HepG2 (cell line): ENCODE measurements around the gene CCDC126. TPM values are rescaled to one million over a fixed set of nuclear protein-coding genes. Genes with fewer than 3 reads are reported as not detected.
A peak's percentile ranks its signal among the peaks of the same experiment; 100 is the strongest.

Experiments used
- ARNT2 ChIP-seq: sonication (generic); formaldehyde crosslinking; IDR thresholded peaks from 2 replicates; pipeline ENCODE4 v1.8.0; 2022; ENCODE audit warnings: mild to moderate bottlenecking, low read depth, missing genetic modification reagents, moderate library complexity
- CERS6 ChIP-seq: sonication (generic); formaldehyde crosslinking; IDR thresholded peaks from 2 replicates; pipeline ENCODE4 v1.5.0; 2020; ENCODE audit warnings: missing genetic modification reagents
- HNRNPK ChIP-seq: fragments of 200-400 bp; formaldehyde crosslinking; IDR thresholded peaks from 2 replicates; pipeline ENCODE4 v1.6.1; 2018; ENCODE audit warnings: low read length, low read depth, moderate library complexity, mild to moderate bottlenecking; ENCODE audit not compliant: poor library complexity, severe bottlenecking
- KDM5A ChIP-seq: fragments of 200-600 bp; sonication (generic); IDR thresholded peaks from 2 replicates; pipeline ENCODE4 v1.7.0; 2018; ENCODE audit warnings: antibody characterized with exemption, mild to moderate bottlenecking, low read length, borderline replicate concordance
- PHF5A ChIP-seq: IDR thresholded peaks from one replicate; pipeline ENCODE4 v1.6.1; 2018; ENCODE audit warnings: low read depth, missing genetic modification reagents; ENCODE audit not compliant: unreplicated experiment
- THRA ChIP-seq: sonication (generic); formaldehyde crosslinking; IDR thresholded peaks from 2 replicates; pipeline ENCODE4 v1.4.0; 2020; ENCODE audit warnings: missing genetic modification reagents, borderline replicate concordance
- ZBTB33 ChIP-seq: sonication (generic); formaldehyde crosslinking; IDR thresholded peaks from 2 replicates; pipeline ENCODE4 v1.4.0; 2020; ENCODE audit warnings: missing genetic modification reagents
- ZEB1 ChIP-seq: IDR thresholded peaks from 2 replicates; pipeline ENCODE4 v1.6.1; 2012; ENCODE audit warnings: mild to moderate bottlenecking, low read depth, inconsistent platforms; ENCODE audit not compliant: insufficient replicate concordance
- ZNF180 ChIP-seq: sonication (generic); formaldehyde crosslinking; IDR thresholded peaks from 2 replicates; pipeline ENCODE4 v1.4.0; 2020; ENCODE audit warnings: low read depth, missing genetic modification reagents, borderline replicate concordance
- ZNF251 ChIP-seq: sonication (generic); formaldehyde crosslinking; IDR thresholded peaks from 2 replicates; pipeline ENCODE4 v1.9.0; 2021; ENCODE audit warnings: mild to moderate bottlenecking, missing genetic modification reagents
- ZNF33B ChIP-seq: sonication (generic); formaldehyde crosslinking; IDR thresholded peaks from 2 replicates; pipeline ENCODE4 v1.5.1; 2020; ENCODE audit warnings: mild to moderate bottlenecking, missing genetic modification reagents
- ZNF703 ChIP-seq: sonication (generic); formaldehyde crosslinking; IDR thresholded peaks from 2 replicates; pipeline ENCODE4 v1.5.1; 2020; ENCODE audit warnings: missing genetic modification reagents, mild to moderate bottlenecking, moderate library complexity, borderline replicate concordance
- ZNF704 ChIP-seq: sonication (generic); formaldehyde crosslinking; IDR thresholded peaks from 2 replicates; pipeline ENCODE4 v1.8.1; 2023; ENCODE audit warnings: mild to moderate bottlenecking, inconsistent platforms, moderate library complexity, missing genetic modification reagents, borderline replicate concordance
- ZNF75D ChIP-seq: sonication (generic); formaldehyde crosslinking; IDR thresholded peaks from 2 replicates; pipeline ENCODE4 v1.8.1; 2023; ENCODE audit warnings: missing genetic modification reagents, mild to moderate bottlenecking, borderline replicate concordance
- polyA plus RNA-seq, 8 experiments: library from polyadenylated mRNA; depleted of rRNA in 3 of 8; stranded (reverse) in 7 of 8; unstranded in 1 of 8; fragments of >200 nt; fragmentation: Illumina TruSeq in 4 of 8; extraction: Trizol in 4 of 8; gene quantifications; 2 replicates each; pipeline versions ENCODE4 v1.2.1 to v1.2.3, GENCODE V29; 2011 to 2016; ENCODE audit warnings: low read depth in 4 of 8, missing spikeins in 1 of 8, mixed read lengths in 1 of 8; ENCODE audit not compliant: insufficient read depth in 1 of 8
- total RNA-seq, 5 experiments: library from RNA; depleted of rRNA; stranded (reverse); fragments of >200 nt; fragmentation: Illumina TruSeq; extraction: Trizol; gene quantifications; 2 replicates each; pipeline ENCODE4 v1.2.3, GENCODE V29; 2016; ENCODE audit warnings: low read depth in 1 of 5
- TF ChIP-seq, protein P1 (sequence below): sonication (generic); formaldehyde crosslinking; IDR thresholded peaks from 2 replicates; pipeline ENCODE4 v1.5.1; 2020; ENCODE audit warnings: mild to moderate bottlenecking, moderate library complexity, missing genetic modification reagents
- TF ChIP-seq, protein P2 (sequence below): sonication (generic); formaldehyde crosslinking; IDR thresholded peaks from 2 replicates; pipeline ENCODE4 v1.5.1; 2020; ENCODE audit warnings: mild to moderate bottlenecking, missing genetic modification reagents

The CCDC126 gene
- total and polyA plus RNA-seq, 2 of the 13 experiments (the other 11 are each of a cell fraction or from before 2014, with no cell fraction given), result 3.5 to 9.3 TPM

DNA sequence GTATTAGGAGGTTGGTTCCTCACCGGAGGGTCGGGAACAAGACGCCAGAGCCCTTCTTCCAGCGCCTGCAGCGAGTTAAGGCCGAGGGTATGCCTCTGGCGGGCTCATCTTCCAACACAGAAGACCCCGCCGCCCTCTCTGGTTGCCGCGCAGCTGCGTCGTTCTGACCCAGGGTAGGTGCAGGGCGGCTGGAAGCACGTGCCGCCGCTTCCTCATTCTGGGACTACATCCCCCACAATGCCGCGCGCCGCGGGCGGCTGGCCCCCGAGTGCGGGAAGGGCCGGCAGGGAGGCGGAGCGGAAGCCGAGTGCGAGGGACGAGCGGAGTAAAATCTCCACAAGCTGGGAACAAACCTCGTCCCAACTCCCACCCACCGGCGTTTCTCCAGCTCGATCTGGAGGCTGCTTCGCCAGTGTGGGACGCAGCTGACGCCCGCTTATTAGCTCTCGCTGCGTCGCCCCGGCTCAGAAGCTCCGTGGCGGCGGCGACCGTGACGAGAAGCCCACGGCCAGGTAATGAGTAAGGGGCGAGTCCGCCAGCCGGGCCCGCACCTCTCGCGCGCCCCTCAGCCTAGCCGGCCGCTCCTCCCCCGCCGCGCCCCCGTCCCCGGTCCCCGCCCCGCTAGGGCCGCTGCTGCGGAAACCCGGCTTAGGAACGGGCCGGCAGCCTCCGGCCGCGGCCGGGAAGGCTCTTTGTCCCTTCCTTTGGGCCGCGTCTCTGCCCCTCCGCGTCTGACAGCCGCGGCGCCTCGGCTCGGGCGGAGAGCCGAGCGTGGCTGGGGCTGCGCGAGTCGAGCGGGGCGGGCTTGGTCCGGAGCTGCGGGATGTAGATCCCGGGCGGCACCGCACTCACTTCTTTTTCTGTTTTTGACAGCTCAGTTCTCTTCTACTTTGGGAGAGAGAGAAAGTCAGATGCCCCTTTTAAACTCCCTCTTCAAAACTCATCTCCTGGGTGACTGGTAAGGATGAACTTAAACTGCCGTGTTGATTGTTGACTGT lies at the start of gene CCDC126 (continued):
- TF ChIP-seq ZNF180 (CRISPR knock-in tag), result no peak
- peak; percentile 43; the same call in 1 of the 2 replicates for TF ChIP-seq THRA
- TF ChIP-seq ZNF704 (CRISPR knock-in tag), result no peak
- TF ChIP-seq ZNF703 (CRISPR knock-in tag), result no peak
- no peak for TF ChIP-seq ZNF251 (CRISPR knock-in tag)
- no peak for TF ChIP-seq ZEB1
- TF ChIP-seq, protein P1, sequence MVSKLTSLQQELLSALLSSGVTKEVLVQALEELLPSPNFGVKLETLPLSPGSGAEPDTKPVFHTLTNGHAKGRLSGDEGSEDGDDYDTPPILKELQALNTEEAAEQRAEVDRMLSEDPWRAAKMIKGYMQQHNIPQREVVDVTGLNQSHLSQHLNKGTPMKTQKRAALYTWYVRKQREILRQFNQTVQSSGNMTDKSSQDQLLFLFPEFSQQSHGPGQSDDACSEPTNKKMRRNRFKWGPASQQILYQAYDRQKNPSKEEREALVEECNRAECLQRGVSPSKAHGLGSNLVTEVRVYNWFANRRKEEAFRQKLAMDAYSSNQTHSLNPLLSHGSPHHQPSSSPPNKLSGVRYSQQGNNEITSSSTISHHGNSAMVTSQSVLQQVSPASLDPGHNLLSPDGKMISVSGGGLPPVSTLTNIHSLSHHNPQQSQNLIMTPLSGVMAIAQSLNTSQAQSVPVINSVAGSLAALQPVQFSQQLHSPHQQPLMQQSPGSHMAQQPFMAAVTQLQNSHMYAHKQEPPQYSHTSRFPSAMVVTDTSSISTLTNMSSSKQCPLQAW (CRISPR knock-in tag), result peak; percentile 65; the same call in 1 of the 2 replicates
- peak; percentile 54; the same call in 1 of the 2 replicates for TF ChIP-seq ARNT2 (CRISPR knock-in tag)
- TF ChIP-seq CERS6 (CRISPR knock-in tag), result no peak
- no peak for TF ChIP-seq ZBTB33 (CRISPR knock-in tag)
- no peak for TF ChIP-seq KDM5A
- no peak for TF ChIP-seq PHF5A (CRISPR knock-in tag)
- TF ChIP-seq HNRNPK, result no peak
- 0 out of 2 replicates have a peak, but pooled peaks have one; percentile 34 for TF ChIP-seq ZNF33B
- no peak for TF ChIP-seq ZNF75D (CRISPR knock-in tag)
- TF ChIP-seq, protein P2, sequence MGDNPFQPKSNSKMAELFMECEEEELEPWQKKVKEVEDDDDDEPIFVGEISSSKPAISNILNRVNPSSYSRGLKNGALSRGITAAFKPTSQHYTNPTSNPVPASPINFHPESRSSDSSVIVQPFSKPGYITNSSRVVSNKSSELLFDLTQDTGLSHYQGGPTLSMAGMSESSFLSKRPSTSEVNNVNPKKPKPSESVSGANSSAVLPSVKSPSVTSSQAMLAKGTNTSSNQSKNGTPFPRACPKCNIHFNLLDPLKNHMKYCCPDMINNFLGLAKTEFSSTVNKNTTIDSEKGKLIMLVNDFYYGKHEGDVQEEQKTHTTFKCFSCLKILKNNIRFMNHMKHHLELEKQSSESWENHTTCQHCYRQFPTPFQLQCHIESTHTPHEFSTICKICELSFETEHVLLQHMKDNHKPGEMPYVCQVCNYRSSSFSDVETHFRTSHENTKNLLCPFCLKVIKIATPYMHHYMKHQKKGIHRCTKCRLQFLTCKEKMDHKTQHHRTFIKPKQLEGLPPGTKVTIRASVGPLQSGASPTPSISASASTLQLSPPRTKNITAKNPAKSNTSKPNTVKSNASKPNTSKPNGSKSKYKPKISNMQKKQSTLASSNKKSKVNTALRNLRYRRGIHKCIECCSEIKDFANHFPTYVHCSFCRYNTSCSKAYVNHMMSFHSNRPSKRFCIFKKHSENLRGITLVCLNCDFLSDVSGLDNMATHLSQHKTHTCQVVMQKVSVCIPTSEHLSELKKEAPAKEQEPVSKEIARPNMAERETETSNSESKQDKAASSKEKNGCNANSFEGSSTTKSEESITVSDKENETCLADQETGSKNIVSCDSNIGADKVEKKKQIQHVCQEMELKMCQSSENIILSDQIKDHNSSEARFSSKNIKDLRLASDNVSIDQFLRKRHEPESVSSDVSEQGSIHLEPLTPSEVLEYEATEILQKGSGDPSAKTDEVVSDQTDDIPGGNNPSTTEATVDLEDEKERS (CRISPR knock-in tag), result peak; percentile 72
